GM18505 (cell line): ENCODE data around the gene TSPAN8.

ENCODE experiments used
- ATAC-seq: cut with Tn5 transposase; IDR thresholded peaks from one replicate; pipeline ENCODE4 v1.9.1; 2021; ENCODE audit not compliant: unreplicated experiment
- POLR2A ChIP-seq: IDR thresholded peaks from 4 replicates; pipeline ENCODE4 v1.6.1; 2011; ENCODE audit warnings: borderline replicate concordance; ENCODE audit not compliant: insufficient read depth, insufficient read length; ENCODE audit errors: extremely low read depth

Gene TSPAN8

DNA sequence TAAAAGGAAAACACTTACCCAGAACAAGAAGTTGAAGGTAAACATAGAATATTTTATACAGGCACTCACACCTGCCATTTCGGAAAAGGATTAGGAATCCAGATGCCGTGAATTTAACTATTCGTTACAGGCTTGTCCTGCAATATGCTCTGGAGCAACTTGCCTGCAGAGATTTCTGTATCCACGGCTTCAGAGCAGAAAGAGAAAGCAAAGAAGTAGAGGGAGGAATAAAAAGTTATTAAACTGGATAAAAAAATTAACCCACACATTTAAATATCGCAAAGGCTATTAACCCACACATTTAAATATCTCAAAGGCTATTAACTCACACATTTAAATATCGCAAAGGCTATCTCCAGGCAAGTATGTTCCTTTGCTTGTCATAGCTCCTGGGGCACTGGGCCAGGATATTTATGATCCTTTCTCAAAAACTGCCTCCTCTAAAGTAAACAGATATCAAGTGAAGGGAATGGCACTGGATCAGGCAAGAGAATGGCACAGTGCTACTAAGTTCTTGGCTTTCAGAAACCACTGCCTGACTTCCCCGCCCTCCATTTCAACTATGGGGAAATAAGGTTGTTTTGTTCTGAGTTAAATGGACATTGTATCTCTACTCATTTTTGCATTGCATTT, at the start of gene TSPAN8:
TSPAN8 (minus strand) TSS at position 399 of the 633 bp plus-strand sequence; CDS start at position 78, 321 bp downstream.
- no peak for TF ChIP-seq POLR2A
- no peak for ATAC-seq

DNA sequence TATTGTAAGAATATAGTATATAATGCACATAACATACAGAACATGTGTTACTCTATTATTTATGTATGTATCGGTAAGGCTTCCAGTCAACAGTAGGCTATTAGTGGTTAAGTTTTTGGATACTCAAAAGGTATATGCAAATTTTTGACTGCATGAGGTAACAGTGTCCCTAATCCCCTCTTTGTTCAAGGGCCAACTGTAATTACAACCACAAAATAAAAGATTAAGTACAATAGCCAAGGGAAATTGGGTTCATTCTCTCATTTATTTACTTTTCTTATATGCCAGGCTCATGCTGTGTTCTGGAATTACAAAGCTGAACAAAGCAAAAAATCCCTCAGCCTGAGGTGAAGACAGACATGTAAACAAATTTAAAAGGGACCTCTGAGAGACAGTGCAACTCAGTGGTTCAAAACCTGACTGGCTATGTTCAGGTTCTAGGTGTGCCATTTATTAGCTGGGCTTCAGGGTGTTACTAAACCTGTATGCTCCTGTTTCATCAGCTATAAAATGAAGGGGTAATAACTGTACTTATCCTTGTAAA, 43.4 kb upstream of the TSPAN8 start:
- TF ChIP-seq POLR2A = no peak
- no peak for ATAC-seq

DNA sequence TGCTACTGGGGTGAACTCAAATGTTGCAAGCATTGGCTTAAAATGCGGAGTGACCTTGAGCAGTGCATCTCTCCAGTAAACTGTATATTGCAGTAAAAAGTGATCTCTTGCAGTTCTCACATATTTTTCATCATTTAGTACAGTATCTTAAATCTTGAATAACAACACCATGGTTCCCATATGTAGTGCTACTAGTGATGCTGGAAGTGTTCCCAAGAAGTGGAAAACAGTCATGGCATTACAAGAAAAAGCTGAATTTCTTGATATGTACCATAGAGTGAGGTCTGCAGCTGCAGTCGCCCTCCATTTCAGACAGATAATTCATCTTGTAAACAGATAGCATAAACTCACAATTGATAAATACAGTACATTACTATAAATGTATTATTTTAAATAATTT, 42.9 kb upstream of the TSPAN8 start:
- ATAC-seq = no peak
- no peak for TF ChIP-seq POLR2A

DNA sequence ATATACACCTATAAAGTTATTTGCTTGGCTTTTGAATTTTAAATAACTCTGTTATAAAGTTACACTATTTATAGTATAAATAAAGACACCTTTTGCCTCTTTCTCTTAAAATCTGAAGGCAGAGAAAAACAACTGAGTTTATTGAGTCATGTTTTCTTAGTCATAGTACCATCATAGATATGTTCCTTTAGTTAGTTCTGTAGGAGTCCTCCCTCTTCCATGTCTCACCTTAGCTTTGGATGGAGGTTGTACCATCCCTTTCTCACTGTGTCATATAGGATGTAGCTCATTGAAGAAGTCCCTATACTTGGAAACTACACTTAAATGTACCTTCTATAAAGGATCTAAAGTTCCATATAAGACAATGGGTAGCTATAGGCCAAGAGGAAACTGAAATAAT, 39.7 kb upstream of the TSPAN8 start:
- no peak for ATAC-seq
- TF ChIP-seq POLR2A = no peak

DNA sequence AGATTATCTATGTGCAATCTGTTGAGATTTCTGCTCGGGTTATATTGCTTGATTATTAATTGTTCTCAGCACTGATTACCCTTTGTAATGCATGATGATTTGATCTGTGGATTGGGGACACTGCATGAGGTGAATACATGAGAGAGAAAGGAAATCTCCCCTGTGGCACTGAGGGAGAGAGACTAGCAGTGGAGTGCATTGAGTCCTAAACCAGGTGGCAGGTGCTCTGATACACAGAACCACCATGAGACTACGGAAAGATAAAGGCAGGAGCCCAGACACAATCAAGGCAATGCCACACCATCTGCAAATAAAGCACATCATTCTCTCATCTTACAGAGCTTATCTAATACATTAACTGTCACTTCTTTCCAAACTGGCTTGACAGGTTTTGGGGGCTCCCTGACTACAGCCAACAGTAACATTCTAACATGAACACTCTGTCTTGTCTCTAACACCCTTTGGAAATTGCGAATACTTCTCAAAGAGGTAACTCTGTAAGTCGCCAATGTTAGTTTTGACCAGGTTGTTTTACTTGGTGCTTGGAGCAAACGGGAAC, 37.6 kb upstream of the TSPAN8 start:
- no peak for ATAC-seq
- TF ChIP-seq POLR2A = no peak

DNA sequence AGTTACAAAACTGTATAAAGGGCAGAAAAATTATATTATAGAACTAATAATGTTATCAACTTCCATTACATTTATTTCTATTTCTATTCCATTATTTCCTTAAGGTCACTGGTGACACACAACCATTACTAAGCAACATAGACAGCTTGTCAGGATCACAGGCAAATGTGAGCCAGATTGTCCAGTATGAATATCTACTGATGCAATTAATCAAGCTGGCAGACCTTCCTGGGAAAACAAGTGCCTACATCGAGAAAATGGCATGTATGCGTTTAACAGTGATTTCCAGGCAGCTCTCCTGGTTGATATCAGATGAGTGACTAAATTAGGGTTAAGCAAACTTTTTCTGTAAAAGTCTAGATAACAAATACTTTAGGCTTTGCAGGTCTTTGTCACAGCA, 36.9 kb upstream of the TSPAN8 start:
- no peak for ATAC-seq
- TF ChIP-seq POLR2A = no peak

DNA sequence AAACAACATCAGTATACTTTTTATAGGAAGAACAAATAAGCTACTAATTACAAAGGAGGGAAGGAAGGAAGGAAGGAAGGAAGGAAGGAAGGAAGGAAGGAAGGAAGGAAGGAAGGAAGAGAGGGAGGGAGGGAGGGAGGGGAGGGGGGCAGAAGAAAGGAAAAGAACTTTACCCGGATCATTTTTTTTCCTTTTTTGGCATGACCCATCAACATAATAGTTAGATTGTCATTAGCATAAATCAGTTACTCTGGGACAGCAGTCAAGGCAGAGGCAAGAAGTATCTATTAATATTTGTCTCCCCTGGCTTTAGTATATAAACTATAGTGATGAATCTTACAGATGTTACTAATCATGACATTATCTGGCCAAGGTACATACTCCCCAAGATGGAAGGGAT, 35.2 kb upstream of the TSPAN8 start:
- no peak for TF ChIP-seq POLR2A
- no peak for ATAC-seq

DNA sequence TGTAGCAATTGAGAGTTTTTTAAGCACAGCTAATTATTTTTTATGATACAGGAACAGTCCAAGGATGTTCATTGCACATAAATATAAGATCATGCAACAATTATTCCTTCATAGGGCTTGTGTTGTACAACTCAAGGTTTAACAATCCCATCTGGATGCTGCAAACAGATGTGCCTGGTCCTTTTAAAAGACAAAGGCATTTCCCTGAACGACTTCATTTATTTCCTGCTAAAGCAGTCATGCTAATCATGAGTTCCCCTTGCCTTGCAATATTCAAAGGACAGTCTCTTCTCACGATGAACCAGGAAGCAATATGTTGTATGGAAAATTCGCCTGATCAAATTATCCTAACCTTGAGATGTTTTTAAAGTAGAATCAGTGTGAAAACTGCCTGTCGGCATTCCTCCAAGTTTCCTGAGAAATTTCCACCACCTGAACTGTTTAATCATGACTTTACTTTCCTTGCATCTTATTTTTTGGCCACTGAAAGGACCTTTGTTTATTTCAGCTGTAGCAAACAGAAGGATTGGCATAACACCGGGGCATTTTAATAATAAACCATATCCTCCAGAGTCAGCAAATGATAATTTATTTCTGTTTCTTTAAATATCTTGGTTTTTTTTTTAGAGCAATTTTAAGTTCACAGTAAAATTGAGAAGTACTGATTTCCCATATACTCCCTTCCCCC, 33.9 kb upstream of the TSPAN8 start:
- ATAC-seq = no peak
- no peak for TF ChIP-seq POLR2A

DNA sequence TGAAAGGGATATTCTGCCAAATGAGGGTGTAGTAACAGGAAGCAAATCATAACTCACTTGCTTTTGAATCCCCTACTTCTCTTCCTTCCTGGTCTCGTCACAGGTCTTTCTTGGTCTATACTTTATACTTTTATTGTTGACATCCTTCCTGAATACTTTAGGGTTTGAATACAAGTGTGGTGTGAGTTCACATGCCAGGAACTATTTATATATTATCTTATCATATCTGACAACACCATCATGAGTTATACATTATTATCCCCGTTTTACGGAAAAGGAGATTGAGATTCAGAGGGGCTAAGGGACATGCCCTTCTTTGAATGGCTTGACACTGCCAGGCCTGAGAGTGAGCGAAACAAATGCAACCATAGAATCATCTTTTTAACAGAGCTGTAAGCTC, 33.0 kb upstream of the TSPAN8 start:
- no peak for ATAC-seq

DNA sequence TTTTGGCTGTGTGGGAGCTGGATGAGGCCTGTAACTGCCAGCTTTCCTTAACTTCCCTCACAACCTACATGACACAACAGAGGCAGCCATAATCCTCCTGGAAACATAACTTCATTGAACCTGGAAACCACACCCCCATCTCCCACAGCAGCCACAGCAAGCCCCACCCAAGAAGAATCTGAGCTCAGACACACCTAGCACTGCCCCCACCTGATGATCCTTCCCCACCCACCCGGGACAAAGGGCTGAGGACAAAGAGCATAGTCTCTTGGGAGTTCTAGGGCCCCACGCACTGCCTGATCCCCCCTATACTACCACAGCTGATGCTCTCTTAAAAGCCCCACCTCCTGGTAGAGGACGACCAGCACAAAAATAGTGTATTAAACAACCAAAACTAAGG, 29.6 kb upstream of the TSPAN8 start:
- no peak for ATAC-seq
- TF ChIP-seq POLR2A = no peak

More for the DNA sequence above, 33.0 kb upstream of the TSPAN8 start:
- no peak for TF ChIP-seq POLR2A

DNA sequence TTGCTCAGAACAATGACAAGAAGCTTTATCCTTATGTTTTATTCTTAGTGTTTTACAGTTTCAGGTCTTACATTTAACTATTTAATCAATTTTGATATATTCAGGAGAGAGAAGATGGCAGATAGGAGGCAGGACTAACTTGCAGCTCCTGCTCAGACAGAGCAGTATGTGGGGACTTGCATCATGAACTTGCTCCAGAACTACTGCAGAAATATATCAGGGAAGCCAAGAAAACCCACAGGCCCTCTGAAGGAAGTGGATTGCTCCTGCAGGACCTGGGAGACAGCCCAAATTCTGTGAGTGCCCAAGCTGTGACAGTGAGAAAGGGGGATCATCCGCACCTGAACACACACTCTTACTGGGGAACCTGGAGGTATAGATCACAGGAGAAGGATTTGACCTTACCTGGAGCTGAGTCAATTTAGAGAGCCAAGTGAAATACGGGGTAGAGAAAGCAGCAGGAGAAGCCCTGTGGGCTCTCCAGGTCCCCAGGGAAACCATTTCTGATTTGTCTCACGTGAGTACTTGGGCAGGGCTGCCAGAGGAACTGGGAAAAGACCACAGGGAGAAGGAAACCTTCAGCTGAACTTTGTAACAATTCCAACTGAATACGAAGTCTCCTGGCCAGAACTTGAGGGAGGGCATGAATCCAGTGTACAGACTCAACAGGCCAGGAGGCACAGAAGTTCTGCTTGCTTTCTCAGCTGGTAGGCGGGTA, 28.9 kb upstream of the TSPAN8 start:
- ATAC-seq = no peak
- no peak for TF ChIP-seq POLR2A

DNA sequence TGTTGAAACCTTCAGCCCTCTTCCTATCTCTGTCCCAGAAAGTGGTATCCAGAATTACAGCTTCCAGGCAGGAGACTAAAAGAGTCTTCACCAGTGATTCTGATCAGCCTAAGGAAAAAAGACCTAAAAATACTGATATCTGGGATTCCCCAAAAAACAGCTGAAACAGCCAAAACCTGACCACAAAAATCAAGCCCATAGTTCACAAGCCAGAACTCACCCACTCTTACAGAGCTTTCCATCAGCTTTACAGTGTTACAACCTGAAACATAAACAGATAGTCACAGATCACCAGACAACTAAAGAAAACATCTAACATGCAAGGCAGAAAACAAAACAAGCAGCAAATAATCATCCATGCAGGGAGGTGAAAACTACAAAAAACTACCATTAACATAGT, 26.0 kb upstream of the TSPAN8 start:
- ATAC-seq = no peak
- no peak for TF ChIP-seq POLR2A

DNA sequence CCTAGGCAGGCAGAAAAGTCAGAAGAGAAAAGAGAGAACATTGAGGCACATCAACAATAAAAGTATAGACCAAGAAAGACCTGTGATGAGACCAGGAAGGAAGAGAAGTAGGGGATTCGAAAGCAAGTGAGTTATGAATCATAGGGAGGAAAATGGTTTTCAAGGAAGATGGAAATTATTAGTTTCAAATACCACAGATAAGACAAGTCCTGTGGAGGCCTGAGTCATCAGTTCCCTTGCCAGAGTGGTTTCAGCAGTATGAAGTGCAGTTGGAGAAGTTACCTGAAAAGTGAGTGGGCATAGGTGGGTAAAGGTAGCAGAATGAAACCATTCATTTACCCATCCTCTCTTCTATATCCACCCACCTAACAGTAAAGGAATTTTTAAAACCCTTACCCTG, 25.2 kb upstream of the TSPAN8 start:
- TF ChIP-seq POLR2A = no peak
- no peak for ATAC-seq
